ENCODE measurements around the gene MLLT10. TPM values are rescaled to one million over a fixed set of nuclear protein-coding genes. Genes with fewer than 3 reads are reported as not detected.

The MLLT10 gene
- total RNA-seq, 1 donor from 2014 or later = 39.0 TPM

DNA sequence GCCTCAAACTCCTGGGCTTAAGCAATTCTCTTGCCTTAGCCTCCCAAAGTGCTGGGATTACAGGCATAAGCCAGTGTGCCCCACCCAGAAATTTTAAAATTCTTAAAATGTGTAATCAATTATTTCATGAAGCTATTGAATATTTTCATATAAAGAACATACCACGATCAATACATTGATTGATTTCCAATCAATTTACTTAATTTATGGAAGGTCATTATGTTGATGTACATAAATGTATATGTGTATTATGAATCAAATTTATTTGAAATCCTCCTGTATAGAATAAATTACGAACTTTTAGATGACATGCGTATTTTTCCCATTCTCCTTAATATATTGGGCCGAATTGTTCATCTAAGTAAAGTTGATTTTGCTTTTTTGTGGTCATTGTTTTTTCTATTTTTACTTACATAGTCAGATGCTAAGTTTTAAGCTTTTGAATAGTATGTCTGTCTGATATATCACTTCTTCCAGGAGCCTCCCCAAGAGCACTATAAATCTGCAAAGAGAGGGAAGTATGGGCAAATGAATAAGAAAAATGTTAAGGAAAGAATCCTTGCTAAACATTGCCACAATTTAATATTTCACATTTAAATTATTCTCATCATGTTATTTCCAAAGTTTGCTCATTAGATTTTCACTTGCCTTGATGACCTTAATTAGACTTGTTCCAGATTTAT, 43.9 kb upstream of the MLLT10 start:
- Mint-ChIP-seq H3K27me3 (ENCODE audit: low read depth) (no peaks in the 10 kb centered on the region), H3K27ac (ENCODE audit: unreplicated experiment) (no peak overlapping the region), H3K4me3 (ENCODE audit: unreplicated experiment) (no peak overlapping the region), H3K4me1 (ENCODE audit: low read depth) (peaks cover 19% of the 10 kb centered on the region), H3K9me3 (ENCODE audit: low read depth) (no peaks in the 10 kb centered on the region), H3K36me3 (ENCODE audit: low read depth) (no peaks in the 10 kb centered on the region)
- TF ChIP-seq, protein P1, sequence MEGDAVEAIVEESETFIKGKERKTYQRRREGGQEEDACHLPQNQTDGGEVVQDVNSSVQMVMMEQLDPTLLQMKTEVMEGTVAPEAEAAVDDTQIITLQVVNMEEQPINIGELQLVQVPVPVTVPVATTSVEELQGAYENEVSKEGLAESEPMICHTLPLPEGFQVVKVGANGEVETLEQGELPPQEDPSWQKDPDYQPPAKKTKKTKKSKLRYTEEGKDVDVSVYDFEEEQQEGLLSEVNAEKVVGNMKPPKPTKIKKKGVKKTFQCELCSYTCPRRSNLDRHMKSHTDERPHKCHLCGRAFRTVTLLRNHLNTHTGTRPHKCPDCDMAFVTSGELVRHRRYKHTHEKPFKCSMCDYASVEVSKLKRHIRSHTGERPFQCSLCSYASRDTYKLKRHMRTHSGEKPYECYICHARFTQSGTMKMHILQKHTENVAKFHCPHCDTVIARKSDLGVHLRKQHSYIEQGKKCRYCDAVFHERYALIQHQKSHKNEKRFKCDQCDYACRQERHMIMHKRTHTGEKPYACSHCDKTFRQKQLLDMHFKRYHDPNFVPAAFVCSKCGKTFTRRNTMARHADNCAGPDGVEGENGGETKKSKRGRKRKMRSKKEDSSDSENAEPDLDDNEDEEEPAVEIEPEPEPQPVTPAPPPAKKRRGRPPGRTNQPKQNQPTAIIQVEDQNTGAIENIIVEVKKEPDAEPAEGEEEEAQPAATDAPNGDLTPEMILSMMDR (IDR thresholded peaks at IDR 0.05) = no peak
- no peak for DNase-seq (ENCODE audit: low spot score)

DNA sequence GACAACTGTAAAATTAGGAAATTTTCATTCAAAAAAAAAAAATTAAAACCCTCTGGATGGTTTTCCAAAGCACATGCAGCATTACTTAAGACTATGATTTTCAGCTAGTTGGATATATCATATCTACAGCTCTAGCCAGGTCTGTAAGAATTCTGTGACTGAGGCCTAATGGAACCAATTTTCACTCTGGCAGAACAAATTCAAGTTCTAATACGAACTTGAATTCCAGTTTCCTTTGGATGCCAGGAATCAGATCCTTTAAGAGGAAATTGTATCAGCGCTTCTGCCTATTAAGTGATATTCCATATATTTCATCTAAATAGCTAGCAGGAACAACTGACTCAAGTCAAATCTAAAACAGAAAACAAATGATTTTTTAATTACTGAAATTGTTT, 43.3 kb upstream of the MLLT10 start:
- H3K27me3 Mint-ChIP-seq (ENCODE audit: low read depth) = no peaks in the 10 kb centered on the region
- H3K9me3 Mint-ChIP-seq (ENCODE audit: low read depth) = no peaks in the 10 kb centered on the region
- no peak for DNase-seq (ENCODE audit: low spot score)
- H3K4me3 Mint-ChIP-seq (ENCODE audit: unreplicated experiment) = no peak overlapping the region
- peaks cover 23% of the 10 kb centered on the region for H3K4me1 Mint-ChIP-seq (ENCODE audit: low read depth)
- H3K27ac Mint-ChIP-seq (ENCODE audit: unreplicated experiment) = no peak overlapping the region
- TF ChIP-seq, protein P1 (IDR thresholded peaks at IDR 0.05) = no peak
- H3K36me3 Mint-ChIP-seq (ENCODE audit: low read depth) = no peaks in the 10 kb centered on the region

DNA sequence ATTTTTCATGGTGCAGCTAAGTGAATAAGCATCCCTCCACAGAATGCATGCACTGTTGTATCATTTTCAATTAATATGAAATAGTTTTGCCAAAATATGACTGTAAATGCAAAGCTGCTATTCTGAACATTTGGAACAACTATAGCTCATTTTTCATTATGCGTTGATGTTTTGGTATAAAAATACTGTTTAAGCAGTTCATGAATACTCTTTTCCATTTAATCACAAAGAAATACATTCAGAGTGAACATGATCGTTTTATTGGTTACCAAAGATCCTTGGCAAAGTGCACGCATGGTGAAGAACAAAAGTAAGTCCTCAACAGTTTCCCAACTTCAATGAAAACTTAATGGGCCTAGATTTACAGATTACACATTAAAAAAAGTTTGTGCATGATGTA, 41.6 kb upstream of the MLLT10 start:
- no peaks in the 10 kb centered on the region for H3K27me3 Mint-ChIP-seq (ENCODE audit: low read depth)
- H3K27ac Mint-ChIP-seq (ENCODE audit: unreplicated experiment) = no peak overlapping the region
- no peaks in the 10 kb centered on the region for H3K36me3 Mint-ChIP-seq (ENCODE audit: low read depth)
- no peaks in the 10 kb centered on the region for H3K9me3 Mint-ChIP-seq (ENCODE audit: low read depth)
- no peak for DNase-seq (ENCODE audit: low spot score)
- TF ChIP-seq, protein P1 (IDR thresholded peaks at IDR 0.05) = no peak
- peaks cover 25% of the 10 kb centered on the region for H3K4me1 Mint-ChIP-seq (ENCODE audit: low read depth)
- no peak overlapping the region for H3K4me3 Mint-ChIP-seq (ENCODE audit: unreplicated experiment)

DNA sequence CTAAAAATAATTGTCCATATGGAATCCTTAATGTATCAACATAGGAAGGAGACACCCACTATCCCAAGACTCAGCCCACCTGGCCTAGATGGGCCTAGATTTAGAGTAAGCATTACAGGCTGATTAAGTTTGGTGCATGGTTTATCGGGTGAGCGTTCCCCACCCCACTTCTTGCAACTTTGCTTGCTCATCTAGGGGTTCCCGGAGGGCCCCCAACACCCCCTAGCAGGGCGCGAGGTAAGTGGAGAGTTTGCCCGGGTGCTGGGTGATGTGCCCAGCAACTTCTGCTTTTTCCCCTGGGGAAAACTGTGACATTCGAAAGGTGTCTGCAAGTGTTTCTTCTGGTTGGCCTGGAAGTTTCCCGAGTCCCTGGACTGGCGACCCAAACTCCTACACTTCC, 40.2 kb upstream of the MLLT10 start:
- Mint-ChIP-seq H3K36me3 (ENCODE audit: low read depth) (no peaks in the 10 kb centered on the region), H3K4me1 (ENCODE audit: low read depth) (peaks cover 33% of the 10 kb centered on the region), H3K27ac (ENCODE audit: unreplicated experiment) (no peak overlapping the region), H3K27me3 (ENCODE audit: low read depth) (no peaks in the 10 kb centered on the region), H3K4me3 (ENCODE audit: unreplicated experiment) (peak overlapping the region; percentile 57), H3K9me3 (ENCODE audit: low read depth) (no peaks in the 10 kb centered on the region)
- TF ChIP-seq, protein P1 (IDR thresholded peaks at IDR 0.05) = no peak
- DNase-seq (ENCODE audit: low spot score) = no peak

DNA sequence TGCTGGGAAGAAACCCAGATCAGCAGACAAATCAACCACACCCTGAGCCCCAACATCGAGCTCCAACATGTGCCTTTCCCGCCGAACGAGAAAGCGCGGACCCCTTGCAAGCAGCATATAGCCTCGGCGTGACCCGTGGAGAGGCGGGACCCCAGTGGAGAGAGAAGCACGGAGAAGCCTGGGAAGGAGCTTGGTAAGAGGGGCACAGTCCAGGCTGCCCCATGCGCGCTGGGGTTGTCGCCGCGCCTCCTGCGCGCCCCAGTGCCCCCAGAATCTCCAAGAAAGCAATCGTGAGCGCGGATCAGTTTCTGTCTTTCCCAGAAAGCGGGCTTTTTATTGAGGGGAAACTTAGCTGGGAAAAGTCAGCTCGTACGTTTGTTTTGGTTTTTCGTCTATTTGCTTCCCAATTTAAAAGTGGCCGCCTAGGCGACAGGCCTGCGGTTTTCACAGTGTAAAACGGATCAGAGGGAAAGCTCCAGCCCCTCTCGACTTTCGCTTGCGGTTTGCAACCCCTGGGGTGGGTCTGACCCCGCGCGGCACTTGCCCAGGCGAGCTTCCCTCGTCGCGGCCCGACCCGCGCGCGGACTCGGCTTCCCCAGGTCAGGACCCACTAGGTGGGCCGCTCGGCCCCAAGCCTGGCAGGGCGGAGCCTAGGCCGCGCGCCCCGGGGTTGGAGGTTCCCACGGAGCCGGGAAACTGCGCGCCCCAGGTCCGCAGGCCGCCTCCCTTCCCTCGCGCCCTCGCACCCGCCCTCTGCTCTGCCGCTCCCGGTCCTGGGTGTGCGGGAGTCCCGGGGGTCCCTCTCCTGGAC, 39.6 kb upstream of the MLLT10 start:
- Mint-ChIP-seq H3K36me3 (ENCODE audit: low read depth) (no peaks in the 10 kb centered on the region), H3K27ac (ENCODE audit: unreplicated experiment) (no peak overlapping the region), H3K4me3 (ENCODE audit: unreplicated experiment) (peak overlapping the region; percentile 90), H3K4me1 (ENCODE audit: low read depth) (peaks cover 33% of the 10 kb centered on the region), H3K27me3 (ENCODE audit: low read depth) (no peaks in the 10 kb centered on the region), H3K9me3 (ENCODE audit: low read depth) (no peaks in the 10 kb centered on the region)
- TF ChIP-seq, protein P1 (IDR thresholded peaks at IDR 0.05) = peak; percentile 44
- no peak for DNase-seq (ENCODE audit: low spot score)
